ENCODE data around the gene DST. TPM values are rescaled to one million over a fixed set of nuclear protein-coding genes. Genes with fewer than 3 reads are reported as not detected.

DST gene
- total RNA-seq, 1 experiment from 2014 or later, result 91.9 TPM

GRCh38 chr6:56529594-56530191, 113.0 kb downstream of the DST start:
- Histone ChIP-seq H4K91ac (ENCODE audit: insufficient read length, low read depth, low read length) (no peak overlapping the region), H2BK12ac (ENCODE audit: insufficient read length, low read depth, low read length) (no peak overlapping the region), H3K23ac (ENCODE audit: insufficient read length, low read depth, low read length) (no peak overlapping the region), H2BK5ac (ENCODE audit: insufficient read length, low read length) (no peak overlapping the region), H3K79me1 (ENCODE audit: insufficient read depth, low read depth, low read length, poor library complexity, severe bottlenecking) (no peaks in the 10 kb centered on the region), H2BK20ac (ENCODE audit: low read depth, low read length, poor library complexity, severe bottlenecking) (no peak overlapping the region), H3K9ac (ENCODE audit: extremely low read depth, insufficient read length, low read length) (no peak overlapping the region), H3K9me3 (ENCODE audit: control insufficient read depth, low read depth, low read length) (no peaks in the 10 kb centered on the region), H2AK5ac (ENCODE audit: insufficient read length, low read length) (no peak overlapping the region), H3K18ac (ENCODE audit: insufficient read length, low read depth, low read length) (no peak overlapping the region), H3K4me1 (ENCODE audit: insufficient read depth, low read length) (peaks cover 3% of the 10 kb centered on the region), H4K5ac (ENCODE audit: insufficient read length, low read depth, low read length) (no peak overlapping the region), H3K27me3 (ENCODE audit: insufficient read depth, low read length) (no peaks in the 10 kb centered on the region), H3K56ac (ENCODE audit: insufficient read length, low read depth, low read length) (no peak overlapping the region), H3K79me2 (ENCODE audit: insufficient read depth, low read length) (no peaks in the 10 kb centered on the region), H3K4ac (ENCODE audit: low read depth, low read length) (no peak overlapping the region), H4K8ac (replicated peaks; ENCODE audit: insufficient read length, low read depth, low read length) (no peak overlapping the region), H3K4me2 (ENCODE audit: insufficient read depth, insufficient read length, low read length) (no peak overlapping the region), H3T11ph (ENCODE audit: low read length) (no peak overlapping the region), H3K14ac (ENCODE audit: insufficient read depth, low read length) (no peak overlapping the region), H3K27ac (ENCODE audit: insufficient read length, low read depth, low read length) (no peak overlapping the region), H2BK120ac (ENCODE audit: low read depth, low read length, poor library complexity, severe bottlenecking) (no peak overlapping the region), H2AFZ (ENCODE audit: low read length) (no peak overlapping the region), H3K23me2 (ENCODE audit: insufficient read length, low read depth, low read length, poor library complexity, severe bottlenecking) (no peaks in the 10 kb centered on the region), H4K20me1 (ENCODE audit: control insufficient read depth, insufficient read depth, insufficient read length) (no peaks in the 10 kb centered on the region), H2BK15ac (ENCODE audit: low read depth, low read length) (no peak overlapping the region)
- no peak overlapping the region for H3K27ac Mint-ChIP-seq
- TF ChIP-seq, protein P1, sequence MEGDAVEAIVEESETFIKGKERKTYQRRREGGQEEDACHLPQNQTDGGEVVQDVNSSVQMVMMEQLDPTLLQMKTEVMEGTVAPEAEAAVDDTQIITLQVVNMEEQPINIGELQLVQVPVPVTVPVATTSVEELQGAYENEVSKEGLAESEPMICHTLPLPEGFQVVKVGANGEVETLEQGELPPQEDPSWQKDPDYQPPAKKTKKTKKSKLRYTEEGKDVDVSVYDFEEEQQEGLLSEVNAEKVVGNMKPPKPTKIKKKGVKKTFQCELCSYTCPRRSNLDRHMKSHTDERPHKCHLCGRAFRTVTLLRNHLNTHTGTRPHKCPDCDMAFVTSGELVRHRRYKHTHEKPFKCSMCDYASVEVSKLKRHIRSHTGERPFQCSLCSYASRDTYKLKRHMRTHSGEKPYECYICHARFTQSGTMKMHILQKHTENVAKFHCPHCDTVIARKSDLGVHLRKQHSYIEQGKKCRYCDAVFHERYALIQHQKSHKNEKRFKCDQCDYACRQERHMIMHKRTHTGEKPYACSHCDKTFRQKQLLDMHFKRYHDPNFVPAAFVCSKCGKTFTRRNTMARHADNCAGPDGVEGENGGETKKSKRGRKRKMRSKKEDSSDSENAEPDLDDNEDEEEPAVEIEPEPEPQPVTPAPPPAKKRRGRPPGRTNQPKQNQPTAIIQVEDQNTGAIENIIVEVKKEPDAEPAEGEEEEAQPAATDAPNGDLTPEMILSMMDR (conservative IDR thresholded peaks at IDR 0.05), result no peak
- H3K4me1 Mint-ChIP-seq, result peaks cover 32 to 39% of the 10 kb centered on the region in 2 experiments
- WGBS (ENCODE audit: extremely low coverage, insufficient read length, low lambda C conversion rate), result no CpG with 5 or more reads among the region's 4 CpGs
- no peaks in the 10 kb centered on the region for H3K9me3 Mint-ChIP-seq
- peaks cover 13 to 52% (median 34%) of the 10 kb centered on the region in 3 experiments; a peak in 6 of 7 replicates for H3K36me3 Mint-ChIP-seq (ENCODE audit: insufficient read depth in 1 of 3, low read depth in 3 of 3)
- DNase-seq, result no peak
- H3K4me3 Mint-ChIP-seq, result no peak overlapping the region
- H3K27me3 Mint-ChIP-seq (ENCODE audit: low read depth), result no peaks in the 10 kb centered on the region
